GM12875 (cell line): ENCODE data around the gene HLA-DRB5.
"Not testable (repeated sequence)": the region's sequence is repeated elsewhere in the genome, so short reads cannot be mapped to it uniquely, and the experiment has no call there.

Source experiments
- H3K4me3 ChIP-seq: one replicate; pipeline ENCODE4 v1.5.1; 2011; ENCODE audit warnings: low read depth, low read length, control low read depth
- CTCF ChIP-seq: IDR thresholded peaks from 2 replicates; pipeline ENCODE4 v1.5.1; 2011; ENCODE audit warnings: low read depth, mild to moderate bottlenecking, control low read depth, inconsistent platforms, low read length, moderate library complexity, borderline replicate concordance; ENCODE audit not compliant: insufficient read depth

The HLA-DRB5 gene

GRCh38 chr6:32529697-32530430, at the start of gene HLA-DRB5:
Gene HLA-DRB5, minus strand, starts transcription at chr6:32530287. Its CDS starts 63 bp downstream, at chr6:32530224.
- peak within 1 kb of the TSS; percentile 61 for H3K4me3 ChIP-seq
- TF ChIP-seq CTCF = no peak

GRCh38 chr6:32578962-32579361, 48.9 kb upstream of the HLA-DRB5 start:
- H3K4me3 ChIP-seq = no peak overlapping the region
- TF ChIP-seq CTCF = no peak

- not testable (repeated sequence) for H3K4me3 ChIP-seq
Measured at GRCh38 chr6:32577493-32577892, 47.4 kb upstream of the HLA-DRB5 start.

- TF ChIP-seq CTCF = no peak
- H3K4me3 ChIP-seq = no peak overlapping the region
Measured at GRCh38 chr6:32576250-32576649, 46.2 kb upstream of the HLA-DRB5 start.

GRCh38 chr6:32570363-32570905, 40.3 kb upstream of the HLA-DRB5 start:
- H3K4me3 ChIP-seq = no peak overlapping the region
- TF ChIP-seq CTCF = no peak

GRCh38 chr6:32568561-32568960, 38.5 kb upstream of the HLA-DRB5 start:
- no peak for TF ChIP-seq CTCF
- no peak overlapping the region for H3K4me3 ChIP-seq

GRCh38 chr6:32566957-32567356, 36.9 kb upstream of the HLA-DRB5 start:
- no peak for TF ChIP-seq CTCF

More at GRCh38 chr6:32566957-32567356, 36.9 kb upstream of the HLA-DRB5 start:
- no peak overlapping the region for H3K4me3 ChIP-seq
